GM06990 (cell line): ENCODE data around the gene SCN9A.
"Not testable (repeated sequence)": the region's sequence is repeated elsewhere in the genome, so short reads cannot be mapped to it uniquely, and the experiment has no call there.

Experiments
- DNase-seq: peaks from one replicate; pipeline ENCODE4 v3.0.0-alpha.2; 2011; ENCODE audit not compliant: insufficient read length; ENCODE audit errors: extremely low read depth
- H3K27me3 ChIP-seq: replicated peaks from 2 replicates; pipeline ENCODE4 v1.6.0; 2011; ENCODE audit warnings: low read length; ENCODE audit not compliant: control insufficient read depth, insufficient read depth
- H3K36me3 ChIP-seq: 2 replicates; pipeline ENCODE4 v1.5.1; 2011; ENCODE audit warnings: low read length; ENCODE audit not compliant: control insufficient read depth, insufficient read depth
- H3K4me3 ChIP-seq: replicated peaks from 2 replicates; pipeline ENCODE4 v1.5.1; 2011; ENCODE audit warnings: low read depth, mild to moderate bottlenecking, control low read depth, low read length
- CTCF ChIP-seq: IDR thresholded peaks from 2 replicates; pipeline ENCODE4 v1.5.1; 2011; ENCODE audit warnings: low read length, control low read depth, mild to moderate bottlenecking, inconsistent platforms; ENCODE audit not compliant: insufficient read depth, poor library complexity, severe bottlenecking

Gene SCN9A

GRCh38 chr2:166224197-166224596 lies 151.5 kb downstream of the SCN9A start:
- TF ChIP-seq CTCF = no peak

GRCh38 chr2:166223298-166223697 lies 152.4 kb downstream of the SCN9A start:
- no peak for DNase-seq
- Histone ChIP-seq H3K4me3 (no peak overlapping the region), H3K27me3 (no peaks in the 10 kb centered on the region), H3K36me3 (no peaks in the 10 kb centered on the region)
- no peak for TF ChIP-seq CTCF

More at GRCh38 chr2:166224197-166224596, 151.5 kb downstream of the SCN9A start:
- no peak overlapping the region for H3K4me3 ChIP-seq
- DNase-seq = no peak
- H3K36me3 ChIP-seq = no peaks in the 10 kb centered on the region
- no peaks in the 10 kb centered on the region for H3K27me3 ChIP-seq

GRCh38 chr2:166211079-166211478 lies 164.7 kb downstream of the SCN9A start:
- Histone ChIP-seq H3K27me3 (no peaks in the 10 kb centered on the region), H3K36me3 (no peaks in the 10 kb centered on the region), H3K4me3 (no peak overlapping the region)
- TF ChIP-seq CTCF = no peak
- DNase-seq = no peak

GRCh38 chr2:166209944-166210343 lies 165.8 kb downstream of the SCN9A start:
- H3K36me3 ChIP-seq, H3K27me3 ChIP-seq, DNase-seq, H3K4me3 ChIP-seq: not testable (repeated sequence)

GRCh38 chr2:166209367-166209766 lies 166.4 kb downstream of the SCN9A start:
- not testable (repeated sequence) for H3K36me3 ChIP-seq, DNase-seq, H3K4me3 ChIP-seq, H3K27me3 ChIP-seq

- H3K4me3 ChIP-seq, H3K27me3 ChIP-seq, H3K36me3 ChIP-seq, DNase-seq: not testable (repeated sequence)
Measured at GRCh38 chr2:166206153-166206552, 169.6 kb downstream of the SCN9A start.

- H3K4me3 ChIP-seq = no peak overlapping the region
- no peaks in the 10 kb centered on the region for H3K27me3 ChIP-seq
- TF ChIP-seq CTCF = no peak
- H3K36me3 ChIP-seq = no peaks in the 10 kb centered on the region
- DNase-seq = no peak
Measured at GRCh38 chr2:166202778-166203177, 173.0 kb downstream of the SCN9A start.
